HL-60/S4 (cell line): ENCODE data around the gene RUNX2.
"Not testable (repeated sequence)": the region's sequence is repeated elsewhere in the genome, so short reads cannot be mapped to it uniquely, and the experiment has no call there.

ENCODE experiments used
- in situ Hi-C: fragments of 300-500 bp; cut with MboI; formaldehyde crosslinking; loops from 2 replicates; pipeline ENCODE4 v1.14.3; 2022; ENCODE audit warnings: low sequenced_read_pairs

RUNX2 gene

GRCh38 chr6:45327956-45328522 lies at the start of gene RUNX2:
Gene RUNX2, plus strand, starts transcription at chr6:45328330. Its CDS starts 397 bp downstream, at chr6:45328727.
- in situ Hi-C loops: no loop called here

- in situ Hi-C loops: no loop called here
These were observed 49.8 kb upstream of the RUNX2 start for GRCh38 chr6:45278367-45278766.

GRCh38 chr6:45286707-45287106 lies 41.4 kb upstream of the RUNX2 start:
- in situ Hi-C loops: not testable (repeated sequence)

- in situ Hi-C loops: no loop called here
These were observed 38.2 kb upstream of the RUNX2 start for GRCh38 chr6:45289751-45290514.

- in situ Hi-C loops: no loop called here
These were observed 34.8 kb upstream of the RUNX2 start for GRCh38 chr6:45293306-45293705.

- in situ Hi-C loops: not testable (repeated sequence)
These were observed 33.9 kb upstream of the RUNX2 start for GRCh38 chr6:45294065-45294701.

- in situ Hi-C loops: no loop called here
These were observed 30.8 kb upstream of the RUNX2 start for GRCh38 chr6:45297320-45297719.

- in situ Hi-C loops: no loop called here
These were observed 29.0 kb upstream of the RUNX2 start for GRCh38 chr6:45299096-45299581.

- in situ Hi-C loops: no loop called here
These were observed 27.4 kb upstream of the RUNX2 start for GRCh38 chr6:45300736-45301135.

GRCh38 chr6:45301348-45302142 lies 26.6 kb upstream of the RUNX2 start:
- in situ Hi-C loops: no loop called here

GRCh38 chr6:45302832-45303231 lies 25.3 kb upstream of the RUNX2 start:
- in situ Hi-C loops: no loop called here

- in situ Hi-C loops: no loop called here
These were observed 22.6 kb upstream of the RUNX2 start for GRCh38 chr6:45305546-45305945.

- in situ Hi-C loops: no loop called here
These were observed 17.9 kb upstream of the RUNX2 start for GRCh38 chr6:45310118-45310788.

GRCh38 chr6:45314146-45314545 lies 14.0 kb upstream of the RUNX2 start:
- in situ Hi-C loops: no loop called here

GRCh38 chr6:45320349-45320748 lies 7.8 kb upstream of the RUNX2 start:
- in situ Hi-C loops: no loop called here

GRCh38 chr6:45323656-45324224 lies 4.4 kb upstream of the RUNX2 start:
- in situ Hi-C loops: no loop called here

GRCh38 chr6:45326698-45327417 lies 1.3 kb upstream of the RUNX2 start:
- in situ Hi-C loops: no loop called here

- in situ Hi-C loops: no loop called here
These were observed 393 bp downstream of the RUNX2 start for GRCh38 chr6:45328523-45328922.

GRCh38 chr6:45344900-45345299 lies 16.8 kb downstream of the RUNX2 start:
- in situ Hi-C loops: no loop called here
